Measurements from ENCODE around the gene MAP3K8. TPM values are rescaled to one million over a fixed set of nuclear protein-coding genes. Genes with fewer than 3 reads are reported as not detected.

MAP3K8 gene
- total and polyA plus RNA-seq, 9 of the 15 experiments (the other 6 are each of a cell fraction or from before 2014, with no cell fraction given) = 6.9 to 23.6 (median 13.6) TPM

DNA sequence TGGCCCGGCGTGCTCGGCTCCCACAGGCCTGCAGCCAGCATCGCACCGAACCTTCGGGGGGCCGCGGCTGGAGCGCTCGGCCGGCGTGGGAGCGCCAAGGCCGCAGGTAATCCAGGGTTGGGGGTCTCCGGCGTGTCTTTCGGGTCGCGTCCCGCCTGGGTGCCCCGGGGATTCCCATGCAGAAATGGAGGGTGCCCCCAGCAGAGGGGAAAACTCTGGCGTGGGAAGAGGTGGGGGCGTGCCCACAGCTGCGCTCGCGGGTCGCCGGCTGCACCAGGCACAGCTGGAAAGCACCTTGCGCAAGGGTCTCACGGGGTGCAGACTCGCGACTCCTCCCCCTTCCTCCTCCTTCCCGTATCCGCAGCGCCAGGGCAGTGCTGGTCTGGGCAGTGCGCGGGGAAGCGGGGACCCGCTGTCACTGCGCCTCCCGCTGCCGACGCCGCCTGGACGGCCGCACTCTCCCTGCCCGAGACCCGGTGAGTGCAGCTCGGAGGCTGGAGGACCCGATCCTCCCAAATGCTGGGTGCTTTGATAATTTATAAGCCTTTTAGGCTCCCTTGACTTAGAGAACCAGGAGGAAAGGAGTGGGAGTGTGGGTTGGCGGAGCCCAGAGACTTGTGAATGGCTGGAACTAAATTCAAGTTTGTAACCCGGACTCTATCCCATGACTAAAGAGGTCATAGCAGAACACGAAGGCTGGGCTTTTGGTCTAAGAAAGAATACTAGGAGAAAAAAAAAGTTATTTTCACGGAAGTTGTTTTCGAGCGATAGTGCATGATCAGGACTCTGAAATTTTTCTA, 489 bp downstream of the MAP3K8 start (continued):
- TF ChIP-seq, protein P1, sequence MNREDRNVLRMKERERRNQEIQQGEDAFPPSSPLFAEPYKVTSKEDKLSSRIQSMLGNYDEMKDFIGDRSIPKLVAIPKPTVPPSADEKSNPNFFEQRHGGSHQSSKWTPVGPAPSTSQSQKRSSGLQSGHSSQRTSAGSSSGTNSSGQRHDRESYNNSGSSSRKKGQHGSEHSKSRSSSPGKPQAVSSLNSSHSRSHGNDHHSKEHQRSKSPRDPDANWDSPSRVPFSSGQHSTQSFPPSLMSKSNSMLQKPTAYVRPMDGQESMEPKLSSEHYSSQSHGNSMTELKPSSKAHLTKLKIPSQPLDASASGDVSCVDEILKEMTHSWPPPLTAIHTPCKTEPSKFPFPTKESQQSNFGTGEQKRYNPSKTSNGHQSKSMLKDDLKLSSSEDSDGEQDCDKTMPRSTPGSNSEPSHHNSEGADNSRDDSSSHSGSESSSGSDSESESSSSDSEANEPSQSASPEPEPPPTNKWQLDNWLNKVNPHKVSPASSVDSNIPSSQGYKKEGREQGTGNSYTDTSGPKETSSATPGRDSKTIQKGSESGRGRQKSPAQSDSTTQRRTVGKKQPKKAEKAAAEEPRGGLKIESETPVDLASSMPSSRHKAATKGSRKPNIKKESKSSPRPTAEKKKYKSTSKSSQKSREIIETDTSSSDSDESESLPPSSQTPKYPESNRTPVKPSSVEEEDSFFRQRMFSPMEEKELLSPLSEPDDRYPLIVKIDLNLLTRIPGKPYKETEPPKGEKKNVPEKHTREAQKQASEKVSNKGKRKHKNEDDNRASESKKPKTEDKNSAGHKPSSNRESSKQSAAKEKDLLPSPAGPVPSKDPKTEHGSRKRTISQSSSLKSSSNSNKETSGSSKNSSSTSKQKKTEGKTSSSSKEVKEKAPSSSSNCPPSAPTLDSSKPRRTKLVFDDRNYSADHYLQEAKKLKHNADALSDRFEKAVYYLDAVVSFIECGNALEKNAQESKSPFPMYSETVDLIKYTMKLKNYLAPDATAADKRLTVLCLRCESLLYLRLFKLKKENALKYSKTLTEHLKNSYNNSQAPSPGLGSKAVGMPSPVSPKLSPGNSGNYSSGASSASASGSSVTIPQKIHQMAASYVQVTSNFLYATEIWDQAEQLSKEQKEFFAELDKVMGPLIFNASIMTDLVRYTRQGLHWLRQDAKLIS (CRISPR knock-in tag; IDR thresholded peaks at IDR 0.05) = peak; percentile 91; the same call in 1 of the 2 replicates
- TF ChIP-seq, protein P2, sequence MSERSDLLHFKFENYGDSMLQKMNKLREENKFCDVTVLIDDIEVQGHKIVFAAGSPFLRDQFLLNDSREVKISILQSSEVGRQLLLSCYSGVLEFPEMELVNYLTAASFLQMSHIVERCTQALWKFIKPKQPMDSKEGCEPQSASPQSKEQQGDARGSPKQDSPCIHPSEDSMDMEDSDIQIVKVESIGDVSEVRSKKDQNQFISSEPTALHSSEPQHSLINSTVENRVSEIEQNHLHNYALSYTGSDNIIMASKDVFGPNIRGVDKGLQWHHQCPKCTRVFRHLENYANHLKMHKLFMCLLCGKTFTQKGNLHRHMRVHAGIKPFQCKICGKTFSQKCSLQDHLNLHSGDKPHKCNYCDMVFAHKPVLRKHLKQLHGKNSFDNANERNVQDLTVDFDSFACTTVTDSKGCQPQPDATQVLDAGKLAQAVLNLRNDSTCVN (CRISPR knock-in tag; IDR thresholded peaks at IDR 0.05) = no peak
- no peak for TF ChIP-seq ZNF445 (CRISPR knock-in tag; IDR thresholded peaks at IDR 0.05; ENCODE audit: low read depth)
- no peak for TF ChIP-seq FOXJ3 (CRISPR knock-in tag; IDR thresholded peaks at IDR 0.05)
- TF ChIP-seq HDAC6 (IDR thresholded peaks at IDR 0.05; ENCODE audit: low read depth, low read length) = no peak
- no peak for TF ChIP-seq SMARCA5 (IDR thresholded peaks at IDR 0.05)
- 0 out of 2 replicates have a peak, but pooled peaks have one; percentile 37 for TF ChIP-seq FOSL1 (tag; conservative IDR thresholded peaks at IDR 0.05)
- TF ChIP-seq GTF2A2 (tag; IDR thresholded peaks at IDR 0.05) = no peak
- TF ChIP-seq, protein P3, sequence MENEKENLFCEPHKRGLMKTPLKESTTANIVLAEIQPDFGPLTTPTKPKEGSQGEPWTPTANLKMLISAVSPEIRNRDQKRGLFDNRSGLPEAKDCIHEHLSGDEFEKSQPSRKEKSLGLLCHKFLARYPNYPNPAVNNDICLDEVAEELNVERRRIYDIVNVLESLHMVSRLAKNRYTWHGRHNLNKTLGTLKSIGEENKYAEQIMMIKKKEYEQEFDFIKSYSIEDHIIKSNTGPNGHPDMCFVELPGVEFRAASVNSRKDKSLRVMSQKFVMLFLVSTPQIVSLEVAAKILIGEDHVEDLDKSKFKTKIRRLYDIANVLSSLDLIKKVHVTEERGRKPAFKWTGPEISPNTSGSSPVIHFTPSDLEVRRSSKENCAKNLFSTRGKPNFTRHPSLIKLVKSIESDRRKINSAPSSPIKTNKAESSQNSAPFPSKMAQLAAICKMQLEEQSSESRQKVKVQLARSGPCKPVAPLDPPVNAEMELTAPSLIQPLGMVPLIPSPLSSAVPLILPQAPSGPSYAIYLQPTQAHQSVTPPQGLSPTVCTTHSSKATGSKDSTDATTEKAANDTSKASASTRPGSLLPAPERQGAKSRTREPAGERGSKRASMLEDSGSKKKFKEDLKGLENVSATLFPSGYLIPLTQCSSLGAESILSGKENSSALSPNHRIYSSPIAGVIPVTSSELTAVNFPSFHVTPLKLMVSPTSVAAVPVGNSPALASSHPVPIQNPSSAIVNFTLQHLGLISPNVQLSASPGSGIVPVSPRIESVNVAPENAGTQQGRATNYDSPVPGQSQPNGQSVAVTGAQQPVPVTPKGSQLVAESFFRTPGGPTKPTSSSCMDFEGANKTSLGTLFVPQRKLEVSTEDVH (IDR thresholded peaks at IDR 0.05; ENCODE audit: low read depth, partially characterized antibody) = no peak
- TF ChIP-seq ZNF76 (CRISPR knock-in tag; IDR thresholded peaks at IDR 0.05; ENCODE audit: borderline replicate concordance) = no peak
- no peak for TF ChIP-seq SETDB1 (IDR thresholded peaks at IDR 0.05; ENCODE audit: low read length)
- TF ChIP-seq DACH1 (IDR thresholded peaks at IDR 0.05; ENCODE audit: partially characterized antibody) = peak; percentile 64
- 0 out of 2 replicates have a peak, but pooled peaks have one; percentile 29 for TF ChIP-seq TOE1 (IDR thresholded peaks at IDR 0.05; ENCODE audit: borderline replicate concordance)
- no peak for TF ChIP-seq TOE1 (CRISPR knock-in tag; IDR thresholded peaks at IDR 0.05; ENCODE audit: borderline replicate concordance, low read depth)
- TF ChIP-seq, protein P4, sequence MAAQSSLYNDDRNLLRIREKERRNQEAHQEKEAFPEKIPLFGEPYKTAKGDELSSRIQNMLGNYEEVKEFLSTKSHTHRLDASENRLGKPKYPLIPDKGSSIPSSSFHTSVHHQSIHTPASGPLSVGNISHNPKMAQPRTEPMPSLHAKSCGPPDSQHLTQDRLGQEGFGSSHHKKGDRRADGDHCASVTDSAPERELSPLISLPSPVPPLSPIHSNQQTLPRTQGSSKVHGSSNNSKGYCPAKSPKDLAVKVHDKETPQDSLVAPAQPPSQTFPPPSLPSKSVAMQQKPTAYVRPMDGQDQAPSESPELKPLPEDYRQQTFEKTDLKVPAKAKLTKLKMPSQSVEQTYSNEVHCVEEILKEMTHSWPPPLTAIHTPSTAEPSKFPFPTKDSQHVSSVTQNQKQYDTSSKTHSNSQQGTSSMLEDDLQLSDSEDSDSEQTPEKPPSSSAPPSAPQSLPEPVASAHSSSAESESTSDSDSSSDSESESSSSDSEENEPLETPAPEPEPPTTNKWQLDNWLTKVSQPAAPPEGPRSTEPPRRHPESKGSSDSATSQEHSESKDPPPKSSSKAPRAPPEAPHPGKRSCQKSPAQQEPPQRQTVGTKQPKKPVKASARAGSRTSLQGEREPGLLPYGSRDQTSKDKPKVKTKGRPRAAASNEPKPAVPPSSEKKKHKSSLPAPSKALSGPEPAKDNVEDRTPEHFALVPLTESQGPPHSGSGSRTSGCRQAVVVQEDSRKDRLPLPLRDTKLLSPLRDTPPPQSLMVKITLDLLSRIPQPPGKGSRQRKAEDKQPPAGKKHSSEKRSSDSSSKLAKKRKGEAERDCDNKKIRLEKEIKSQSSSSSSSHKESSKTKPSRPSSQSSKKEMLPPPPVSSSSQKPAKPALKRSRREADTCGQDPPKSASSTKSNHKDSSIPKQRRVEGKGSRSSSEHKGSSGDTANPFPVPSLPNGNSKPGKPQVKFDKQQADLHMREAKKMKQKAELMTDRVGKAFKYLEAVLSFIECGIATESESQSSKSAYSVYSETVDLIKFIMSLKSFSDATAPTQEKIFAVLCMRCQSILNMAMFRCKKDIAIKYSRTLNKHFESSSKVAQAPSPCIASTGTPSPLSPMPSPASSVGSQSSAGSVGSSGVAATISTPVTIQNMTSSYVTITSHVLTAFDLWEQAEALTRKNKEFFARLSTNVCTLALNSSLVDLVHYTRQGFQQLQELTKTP (IDR thresholded peaks at IDR 0.05; ENCODE audit: low read depth in 1 of 2, partially characterized antibody in 2 of 2) = no peak
